HEK293 (cell line): ENCODE results near the gene SLC25A47.

ENCODE experiments used
- CTCF ChIP-seq: fragments of 450-650 bp; formaldehyde crosslinking; IDR thresholded peaks from 2 replicates; pipeline ENCODE4 v1.5.1; 2016; ENCODE audit warnings: missing biosample characterization, missing genetic modification characterization
- HOXD13 ChIP-seq: sonication (generic); formaldehyde crosslinking; IDR thresholded peaks from 2 replicates; pipeline ENCODE4 v1.8.0; 2022; ENCODE audit warnings: missing genetic modification reagents, borderline replicate concordance
- ZBTB48 ChIP-seq: fragments of 450-650 bp; formaldehyde crosslinking; IDR thresholded peaks from 2 replicates; pipeline ENCODE4 v1.5.1; 2016; ENCODE audit warnings: missing biosample characterization, missing genetic modification characterization
- ZBTB7A ChIP-seq: fragments of 450-650 bp; formaldehyde crosslinking; IDR thresholded peaks from 2 replicates; pipeline ENCODE4 v1.5.1; 2016; ENCODE audit warnings: low read depth, missing biosample characterization, missing genetic modification characterization
- ZFP37 ChIP-seq: fragments of 450-650 bp; formaldehyde crosslinking; IDR thresholded peaks from 2 replicates; pipeline ENCODE4 v1.5.1; 2016; ENCODE audit warnings: missing biosample characterization, missing genetic modification characterization
- ZNF10 ChIP-seq: fragments of 450-650 bp; formaldehyde crosslinking; IDR thresholded peaks from 2 replicates; pipeline ENCODE4 v1.5.1; 2017; ENCODE audit warnings: missing biosample characterization, missing genetic modification characterization
- ZNF23 ChIP-seq: fragments of 450-650 bp; formaldehyde crosslinking; IDR thresholded peaks from 2 replicates; pipeline ENCODE4 v1.5.1; 2016; ENCODE audit warnings: missing biosample characterization, missing genetic modification characterization, borderline replicate concordance
- ZNF274 ChIP-seq, 2 experiments: fragments of 200-500 bp in 1 of 2; fragments of 450-650 bp in 1 of 2; sonication (Bioruptor generic) in 1 of 2; formaldehyde crosslinking in 1 of 2; IDR thresholded peaks; 2 replicates each; pipeline versions ENCODE4 v1.5.1 to v1.6.1; 2014 to 2016; ENCODE audit warnings: borderline replicate concordance in 1 of 2, inconsistent platforms in 1 of 2, low read length in 1 of 2, missing biosample characterization in 1 of 2, missing genetic modification characterization in 1 of 2
- ZNF324 ChIP-seq: fragments of 450-650 bp; formaldehyde crosslinking; IDR thresholded peaks from 2 replicates; pipeline ENCODE4 v1.5.1; 2016; ENCODE audit warnings: missing biosample characterization, missing genetic modification characterization
- ZNF426 ChIP-seq: fragments of 450-650 bp; formaldehyde crosslinking; IDR thresholded peaks from 2 replicates; pipeline ENCODE4 v1.5.1; 2017; ENCODE audit warnings: missing biosample characterization, missing genetic modification characterization, mild to moderate bottlenecking, inconsistent platforms, moderate library complexity
- ZNF433 ChIP-seq: fragments of 450-650 bp; formaldehyde crosslinking; IDR thresholded peaks from 2 replicates; pipeline ENCODE4 v1.5.1; 2016; ENCODE audit warnings: missing biosample characterization, missing genetic modification characterization, low read depth
- ZNF501 ChIP-seq: fragments of 450-650 bp; formaldehyde crosslinking; IDR thresholded peaks from 2 replicates; pipeline ENCODE4 v1.5.1; 2016; ENCODE audit warnings: missing biosample characterization, missing genetic modification characterization
- ZNF518A ChIP-seq: fragments of 450-650 bp; formaldehyde crosslinking; conservative IDR thresholded peaks from 2 replicates; pipeline ENCODE4 v1.5.1; 2016; ENCODE audit warnings: low read depth, missing biosample characterization, missing genetic modification characterization
- ZNF621 ChIP-seq: fragments of 450-650 bp; formaldehyde crosslinking; IDR thresholded peaks from 2 replicates; pipeline ENCODE4 v1.5.1; 2017; ENCODE audit warnings: missing biosample characterization, missing genetic modification characterization
- ZNF629 ChIP-seq: fragments of 450-650 bp; formaldehyde crosslinking; IDR thresholded peaks from 2 replicates; pipeline ENCODE4 v1.5.1; 2017; ENCODE audit warnings: missing biosample characterization, missing genetic modification characterization
- ZNF701 ChIP-seq: fragments of 450-650 bp; formaldehyde crosslinking; IDR thresholded peaks from 2 replicates; pipeline ENCODE4 v1.5.1; 2016; ENCODE audit warnings: missing biosample characterization, missing genetic modification characterization
- ZNF704 ChIP-seq: fragments of 450-650 bp; formaldehyde crosslinking; IDR thresholded peaks from 2 replicates; pipeline ENCODE4 v1.5.1; 2016; ENCODE audit warnings: missing biosample characterization, missing genetic modification characterization
- ZNF776 ChIP-seq: fragments of 450-650 bp; formaldehyde crosslinking; IDR thresholded peaks from 2 replicates; pipeline ENCODE4 v1.5.0; 2017; ENCODE audit warnings: missing biosample characterization, missing genetic modification characterization, borderline replicate concordance
- ZNF843 ChIP-seq: fragments of 450-650 bp; formaldehyde crosslinking; IDR thresholded peaks from 2 replicates; pipeline ENCODE4 v1.5.1; 2016; ENCODE audit warnings: missing biosample characterization, missing genetic modification characterization
- ZSCAN23 ChIP-seq: fragments of 450-650 bp; formaldehyde crosslinking; IDR thresholded peaks from 2 replicates; pipeline ENCODE4 v1.5.1; 2016; ENCODE audit warnings: missing biosample characterization, missing genetic modification characterization
- ZSCAN4 ChIP-seq: fragments of 450-650 bp; formaldehyde crosslinking; IDR thresholded peaks from 2 replicates; pipeline ENCODE4 v1.5.1; 2017; ENCODE audit warnings: missing biosample characterization, missing genetic modification characterization
- ZXDB ChIP-seq: fragments of 450-650 bp; formaldehyde crosslinking; IDR thresholded peaks from 2 replicates; pipeline ENCODE4 v1.5.1; 2016; ENCODE audit warnings: missing biosample characterization, missing genetic modification characterization
- TF ChIP-seq, protein P1 (sequence below): fragments of 450-650 bp; formaldehyde crosslinking; IDR thresholded peaks from 2 replicates; pipeline ENCODE4 v1.5.1; 2016; ENCODE audit warnings: missing biosample characterization, missing genetic modification characterization
- TF ChIP-seq, protein P2 (sequence below): fragments of 450-650 bp; formaldehyde crosslinking; IDR thresholded peaks from 2 replicates; pipeline ENCODE4 v1.5.1; 2016; ENCODE audit warnings: missing biosample characterization, missing genetic modification characterization

The SLC25A47 gene

GRCh38 chr14:100285021-100285912 lies 37.9 kb upstream of the SLC25A47 start (continued):
- no peak for TF ChIP-seq ZSCAN4 (tag by site-specific recombination)
- TF ChIP-seq, protein P1, sequence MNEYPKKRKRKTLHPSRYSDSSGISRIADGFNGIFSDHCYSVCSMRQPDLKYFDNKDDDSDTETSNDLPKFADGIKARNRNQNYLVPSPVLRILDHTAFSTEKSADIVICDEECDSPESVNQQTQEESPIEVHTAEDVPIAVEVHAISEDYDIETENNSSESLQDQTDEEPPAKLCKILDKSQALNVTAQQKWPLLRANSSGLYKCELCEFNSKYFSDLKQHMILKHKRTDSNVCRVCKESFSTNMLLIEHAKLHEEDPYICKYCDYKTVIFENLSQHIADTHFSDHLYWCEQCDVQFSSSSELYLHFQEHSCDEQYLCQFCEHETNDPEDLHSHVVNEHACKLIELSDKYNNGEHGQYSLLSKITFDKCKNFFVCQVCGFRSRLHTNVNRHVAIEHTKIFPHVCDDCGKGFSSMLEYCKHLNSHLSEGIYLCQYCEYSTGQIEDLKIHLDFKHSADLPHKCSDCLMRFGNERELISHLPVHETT (tag by site-specific recombination) = no peak
- TF ChIP-seq ZNF274 (IDR thresholded peaks at IDR 0.05; ENCODE audit: low read length) = no peak
- TF ChIP-seq ZNF274 (tag by site-specific recombination; IDR thresholded peaks at IDR 0.05; ENCODE audit: borderline replicate concordance) = no peak
- TF ChIP-seq ZSCAN23 (tag by site-specific recombination) = peak; percentile 74; the same call in 1 of the 2 replicates
- no peak for TF ChIP-seq ZNF701 (tag by site-specific recombination)
- TF ChIP-seq ZNF704 (tag by site-specific recombination) = no peak
- peak; percentile 83; the same call in 1 of the 2 replicates for TF ChIP-seq ZNF324
- TF ChIP-seq ZNF23 (tag by site-specific recombination) = no peak
- TF ChIP-seq CTCF (tag by site-specific recombination) = peak; percentile 96
- no peak for TF ChIP-seq ZNF621 (tag by site-specific recombination)
- no peak for TF ChIP-seq ZNF776 (tag by site-specific recombination)
- no peak for TF ChIP-seq HOXD13 (CRISPR knock-in tag)
- TF ChIP-seq ZBTB7A = peak; percentile 88; the same call in 1 of the 2 replicates
- TF ChIP-seq ZNF10 (tag by site-specific recombination) = no peak
- TF ChIP-seq ZNF843 = 0 out of 2 replicates have a peak, but pooled peaks have one; percentile 14
- no peak for TF ChIP-seq ZNF501 (tag by site-specific recombination)
- TF ChIP-seq ZBTB48 (tag by site-specific recombination) = peak; percentile 65; the same call in 1 of the 2 replicates
- peak; percentile 82 for TF ChIP-seq ZXDB
- 0 out of 2 replicates have a peak, but pooled peaks have one; percentile 20 for TF ChIP-seq ZFP37 (tag by site-specific recombination)
- no peak for TF ChIP-seq ZNF426 (tag by site-specific recombination)
- TF ChIP-seq ZNF518A (tag by site-specific recombination) = no peak
- TF ChIP-seq ZNF433 (tag by site-specific recombination) = no peak
- TF ChIP-seq, protein P2, sequence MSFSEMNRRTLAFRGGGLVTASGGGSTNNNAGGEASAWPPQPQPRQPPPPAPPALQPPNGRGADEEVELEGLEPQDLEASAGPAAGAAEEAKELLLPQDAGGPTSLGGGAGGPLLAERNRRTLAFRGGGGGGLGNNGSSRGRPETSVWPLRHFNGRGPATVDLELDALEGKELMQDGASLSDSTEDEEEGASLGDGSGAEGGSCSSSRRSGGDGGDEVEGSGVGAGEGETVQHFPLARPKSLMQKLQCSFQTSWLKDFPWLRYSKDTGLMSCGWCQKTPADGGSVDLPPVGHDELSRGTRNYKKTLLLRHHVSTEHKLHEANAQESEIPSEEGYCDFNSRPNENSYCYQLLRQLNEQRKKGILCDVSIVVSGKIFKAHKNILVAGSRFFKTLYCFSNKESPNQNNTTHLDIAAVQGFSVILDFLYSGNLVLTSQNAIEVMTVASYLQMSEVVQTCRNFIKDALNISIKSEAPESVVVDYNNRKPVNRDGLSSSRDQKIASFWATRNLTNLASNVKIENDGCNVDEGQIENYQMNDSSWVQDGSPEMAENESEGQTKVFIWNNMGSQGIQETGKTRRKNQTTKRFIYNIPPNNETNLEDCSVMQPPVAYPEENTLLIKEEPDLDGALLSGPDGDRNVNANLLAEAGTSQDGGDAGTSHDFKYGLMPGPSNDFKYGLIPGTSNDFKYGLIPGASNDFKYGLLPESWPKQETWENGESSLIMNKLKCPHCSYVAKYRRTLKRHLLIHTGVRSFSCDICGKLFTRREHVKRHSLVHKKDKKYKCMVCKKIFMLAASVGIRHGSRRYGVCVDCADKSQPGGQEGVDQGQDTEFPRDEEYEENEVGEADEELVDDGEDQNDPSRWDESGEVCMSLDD = peak; percentile 98
- peak; percentile 21; the same call in 1 of the 2 replicates for TF ChIP-seq ZNF629 (tag by site-specific recombination)
